Left ventricle myocardium inferior (tissue), 1 donor: ENCODE data around the gene FRYL. TPM values are rescaled to one million over a fixed set of nuclear protein-coding genes. Genes with fewer than 3 reads are reported as not detected.

Experiments used
- DNase-seq: peaks from one replicate; pipeline ENCODE4 v3.0.0-alpha.2; 2020
- H3K27ac ChIP-seq: fragments of 200-600 bp; replicated peaks from 2 replicates; pipeline ENCODE4 v1.8.0; 2021
- H3K27me3 ChIP-seq: fragments of 200-600 bp; 2 replicates; pipeline ENCODE4 v1.8.0; 2021; ENCODE audit warnings: low read depth
- H3K36me3 ChIP-seq: fragments of 200-600 bp; 2 replicates; pipeline ENCODE4 v1.8.0; 2021
- H3K4me1 ChIP-seq: fragments of 200-600 bp; 2 replicates; pipeline ENCODE4 v1.8.0; 2021
- H3K4me3 ChIP-seq: fragments of 200-600 bp; 2 replicates; pipeline ENCODE4 v1.8.0; 2021; ENCODE audit warnings: mild to moderate bottlenecking, moderate library complexity
- H3K9me3 ChIP-seq: fragments of 200-600 bp; replicated peaks from 2 replicates; pipeline ENCODE4 v1.8.0; 2021
- CTCF ChIP-seq: fragments of 200-600 bp; IDR thresholded peaks from 2 replicates; pipeline ENCODE4 v1.8.0; 2021; ENCODE audit warnings: antibody characterized with exemption, mild to moderate bottlenecking, borderline replicate concordance
- intact Hi-C: fragments of 100-400 bp; cut with micrococcal nuclease; formaldehyde crosslinking; loops from one replicate; pipeline ENCODE4 v1.11.0; 2022
- total RNA-seq: library from RNA; stranded (reverse); fragmentation: NEBNext Ultra II Directional; extraction: Animal tissue kit (Norgen Biotek cat#: 25700); gene quantifications from one replicate; pipeline ENCODE4 v1.2.1, GENCODE V29; 2021
- donor health status: DM: no; HTN: yes; CAD: no; lungs with severe emphysema.

Gene FRYL
- total RNA-seq, 1 donor from 2014 or later, result 33.2 TPM

GRCh38 chr4:48472794-48473193 is 307.3 kb downstream of the FRYL start:
- TF ChIP-seq CTCF, result no peak
- intact Hi-C loops, result no loop called here

GRCh38 chr4:48470570-48470969 is 309.5 kb downstream of the FRYL start:
- no peak for DNase-seq
- no peaks in the 10 kb centered on the region for H3K9me3 ChIP-seq
- H3K4me3 ChIP-seq, result no peak overlapping the region
- no peaks in the 10 kb centered on the region for H3K27me3 ChIP-seq
- intact Hi-C loops, result no loop called here
- H3K4me1 ChIP-seq, result no peaks in the 10 kb centered on the region
- no peaks in the 10 kb centered on the region for H3K36me3 ChIP-seq
- H3K27ac ChIP-seq, result no peak overlapping the region
- no peak for TF ChIP-seq CTCF

More at GRCh38 chr4:48472794-48473193, 307.3 kb downstream of the FRYL start:
- no peaks in the 10 kb centered on the region for H3K4me1 ChIP-seq
- H3K4me3 ChIP-seq, result no peak overlapping the region
- no peaks in the 10 kb centered on the region for H3K27me3 ChIP-seq
- DNase-seq, result no peak
- H3K9me3 ChIP-seq, result no peaks in the 10 kb centered on the region
- H3K27ac ChIP-seq, result no peak overlapping the region
- no peaks in the 10 kb centered on the region for H3K36me3 ChIP-seq

- DNase-seq, result no peak
- no peaks in the 10 kb centered on the region for H3K9me3 ChIP-seq
- no peaks in the 10 kb centered on the region for H3K4me1 ChIP-seq
- intact Hi-C loops, result no loop called here
- no peaks in the 10 kb centered on the region for H3K36me3 ChIP-seq
- H3K27me3 ChIP-seq, result no peaks in the 10 kb centered on the region
- no peak overlapping the region for H3K4me3 ChIP-seq
- no peak for TF ChIP-seq CTCF
- H3K27ac ChIP-seq, result no peak overlapping the region
Observed at GRCh38 chr4:48470137-48470536, 309.9 kb downstream of the FRYL start.

GRCh38 chr4:48467891-48468290 is 312.2 kb downstream of the FRYL start:
- no peak for DNase-seq
- intact Hi-C loops, result no loop called here
- Histone ChIP-seq H3K9me3 (peaks cover 8% of the 10 kb centered on the region), H3K4me1 (no peaks in the 10 kb centered on the region), H3K27me3 (no peaks in the 10 kb centered on the region), H3K27ac (no peak overlapping the region), H3K36me3 (no peaks in the 10 kb centered on the region), H3K4me3 (no peak overlapping the region)
- no peak for TF ChIP-seq CTCF

- Histone ChIP-seq H3K36me3 (no peaks in the 10 kb centered on the region), H3K27ac (no peak overlapping the region), H3K4me1 (no peaks in the 10 kb centered on the region), H3K9me3 (peaks cover 10% of the 10 kb centered on the region), H3K4me3 (no peak overlapping the region), H3K27me3 (no peaks in the 10 kb centered on the region)
- TF ChIP-seq CTCF, result no peak
- intact Hi-C loops, result no loop called here
- no peak for DNase-seq
Observed at GRCh38 chr4:48467442-48467841, 312.6 kb downstream of the FRYL start.

- intact Hi-C loops, result no loop called here
Observed at GRCh38 chr4:48462363-48462762, 317.7 kb downstream of the FRYL start.

More at GRCh38 chr4:48462363-48462762, 317.7 kb downstream of the FRYL start:
- Histone ChIP-seq H3K36me3 (no peaks in the 10 kb centered on the region), H3K4me3 (no peak overlapping the region), H3K4me1 (no peaks in the 10 kb centered on the region), H3K27ac (no peak overlapping the region), H3K9me3 (peaks cover 10% of the 10 kb centered on the region), H3K27me3 (no peaks in the 10 kb centered on the region)
- DNase-seq, result no peak
- TF ChIP-seq CTCF, result no peak
